Astrocyte (in vitro differentiated cells and primary cell): ENCODE results near the gene SAP130. TPM values are rescaled to one million over a fixed set of nuclear protein-coding genes. Genes with fewer than 3 reads are reported as not detected.

Experiments
- DNase-seq: peaks from one replicate; pipeline ENCODE4 v3.0.0-alpha.2; 2010; ENCODE audit warnings: low read depth
- FAIRE-seq: peaks from 2 replicates; lab custom pipeline; 2011; peaks lifted over from hg19 to GRCh38; lab: Jason Lieb, UNC
- H2AFZ ChIP-seq: 2 replicates; pipeline ENCODE4 v1.6.0; 2012; ENCODE audit warnings: low read depth, low read length, inconsistent platforms
- H3K27ac ChIP-seq: 2 replicates; pipeline ENCODE4 v1.5.1; 2011; ENCODE audit warnings: low read depth, low read length, inconsistent platforms
- H3K27me3 ChIP-seq: 2 replicates; pipeline ENCODE4 v1.6.0; 2011; ENCODE audit warnings: low read length, inconsistent platforms; ENCODE audit not compliant: insufficient read depth
- H3K36me3 ChIP-seq: 2 replicates; pipeline ENCODE4 v1.5.1; 2011; ENCODE audit warnings: low read length, inconsistent platforms; ENCODE audit not compliant: insufficient read depth
- H3K4me1 ChIP-seq: 2 replicates; pipeline ENCODE4 v1.5.1; 2011; ENCODE audit warnings: low read length, inconsistent platforms; ENCODE audit not compliant: insufficient read depth
- H3K4me2 ChIP-seq: 2 replicates; pipeline ENCODE4 v1.6.0; 2012; ENCODE audit warnings: low read length, inconsistent platforms
- H3K4me3 ChIP-seq: 2 replicates; pipeline ENCODE4 v1.5.1; 2011; ENCODE audit warnings: low read depth, mild to moderate bottlenecking, low read length, inconsistent platforms; ENCODE audit not compliant: insufficient read depth
- H3K79me2 ChIP-seq: 2 replicates; pipeline ENCODE4 v1.6.0; 2012; ENCODE audit warnings: mild to moderate bottlenecking, low read length, inconsistent platforms; ENCODE audit not compliant: insufficient read depth
- H3K9ac ChIP-seq: 2 replicates; pipeline ENCODE4 v1.6.0; 2012; ENCODE audit warnings: mild to moderate bottlenecking, low read length, inconsistent platforms
- H3K9me3 ChIP-seq: 2 replicates; pipeline ENCODE4 v1.5.1; 2012; ENCODE audit warnings: low read depth, mild to moderate bottlenecking, low read length, inconsistent platforms; ENCODE audit not compliant: insufficient read depth
- H4K20me1 ChIP-seq: 2 replicates; pipeline ENCODE4 v1.6.0; 2012; ENCODE audit warnings: low read length, inconsistent platforms; ENCODE audit not compliant: insufficient read depth
- H3K27ac Mint-ChIP-seq: one replicate; pipeline ENCODE4 v1.8.0; 2021; ENCODE audit warnings: mild to moderate bottlenecking, mixed read lengths; ENCODE audit not compliant: unreplicated experiment
- H3K27me3 Mint-ChIP-seq: one replicate; pipeline ENCODE4 v1.8.0; 2021; ENCODE audit warnings: low read depth, mixed read lengths; ENCODE audit not compliant: unreplicated experiment
- H3K36me3 Mint-ChIP-seq: one replicate; pipeline ENCODE4 v1.8.0; 2021; ENCODE audit warnings: low read depth, mixed read lengths; ENCODE audit not compliant: unreplicated experiment
- H3K4me1 Mint-ChIP-seq: one replicate; pipeline ENCODE4 v1.8.0; 2021; ENCODE audit warnings: low read depth, mixed read lengths; ENCODE audit not compliant: unreplicated experiment
- H3K4me3 Mint-ChIP-seq: one replicate; pipeline ENCODE4 v1.8.0; 2021; ENCODE audit warnings: mild to moderate bottlenecking, moderate library complexity, mixed read lengths; ENCODE audit not compliant: unreplicated experiment
- H3K9me3 Mint-ChIP-seq: one replicate; pipeline ENCODE4 v1.8.0; 2021; ENCODE audit warnings: mild to moderate bottlenecking, mixed read lengths; ENCODE audit not compliant: unreplicated experiment
- CTCF ChIP-seq: IDR thresholded peaks from 2 replicates; pipeline ENCODE4 v1.5.1; 2011; ENCODE audit warnings: low read depth, mild to moderate bottlenecking, inconsistent platforms, low read length, moderate library complexity; ENCODE audit not compliant: insufficient read depth
- EZH2 ChIP-seq: IDR thresholded peaks from 2 replicates; pipeline ENCODE4 v1.6.1; 2012; ENCODE audit warnings: mild to moderate bottlenecking, low read length, inconsistent platforms; ENCODE audit not compliant: insufficient read depth
- total RNA-seq: library from RNA; stranded (reverse); gene quantifications from 2 replicates; pipeline ENCODE4 v1.2.1, GENCODE V29; 2021

SAP130 gene
- total RNA-seq, 1 donor from 2014 or later = 24.6 TPM

- Histone ChIP-seq H3K4me2 (peak overlapping the region; percentile 88), H4K20me1 (peaks cover 18% of the 10 kb centered on the region), H3K36me3 (peaks cover 2% of the 10 kb centered on the region), H3K9me3 (no peaks in the 10 kb centered on the region), H3K27ac (peak overlapping the region; percentile 36), H3K27me3 (no peaks in the 10 kb centered on the region), H2AFZ (peak overlapping the region; percentile 28), H3K4me1 (no peaks in the 10 kb centered on the region), H3K4me3 (peak overlapping the region; percentile 75), H3K79me2 (peaks cover 36% of the 10 kb centered on the region), H3K9ac (peak overlapping the region; percentile 91)
- Mint-ChIP-seq H3K4me1 (peaks cover 2% of the 10 kb centered on the region), H3K27ac (peak overlapping the region; percentile 89), H3K27me3 (peaks cover 13% of the 10 kb centered on the region), H3K36me3 (no peaks in the 10 kb centered on the region), H3K4me3 (peak overlapping the region; percentile 99), H3K9me3 (peaks cover 2% of the 10 kb centered on the region)
- FAIRE-seq = no peak
- TF ChIP-seq EZH2 (no peak), CTCF (no peak)
- peak; percentile 3 for DNase-seq
These were observed 1.2 kb downstream of the SAP130 start for GRCh38 chr2:128026448-128027277.

GRCh38 chr2:128024816-128025215 lies 3.0 kb downstream of the SAP130 start:
- Histone ChIP-seq H3K9ac (no peak overlapping the region), H3K36me3 (peaks cover 2% of the 10 kb centered on the region), H3K4me2 (no peak overlapping the region), H3K27me3 (no peaks in the 10 kb centered on the region), H2AFZ (no peak overlapping the region), H3K27ac (no peak overlapping the region), H3K4me1 (no peaks in the 10 kb centered on the region), H3K4me3 (no peak overlapping the region), H3K79me2 (peaks cover 38% of the 10 kb centered on the region), H3K9me3 (no peaks in the 10 kb centered on the region), H4K20me1 (peaks cover 18% of the 10 kb centered on the region)
- DNase-seq (no peak), FAIRE-seq (no peak)
- H3K27me3 Mint-ChIP-seq = peaks cover 3% of the 10 kb centered on the region
- TF ChIP-seq EZH2 (no peak), CTCF (no peak)
- H3K4me3 Mint-ChIP-seq = no peak overlapping the region
- no peaks in the 10 kb centered on the region for H3K9me3 Mint-ChIP-seq
- no peak overlapping the region for H3K27ac Mint-ChIP-seq
- H3K4me1 Mint-ChIP-seq = peaks cover 2% of the 10 kb centered on the region
- H3K36me3 Mint-ChIP-seq = no peaks in the 10 kb centered on the region

GRCh38 chr2:128017561-128017960 lies 10.3 kb downstream of the SAP130 start:
- Histone ChIP-seq H4K20me1 (peaks cover 10% of the 10 kb centered on the region), H3K4me2 (no peak overlapping the region), H3K4me1 (no peaks in the 10 kb centered on the region), H3K27ac (no peak overlapping the region), H2AFZ (no peak overlapping the region), H3K27me3 (no peaks in the 10 kb centered on the region), H3K9me3 (no peaks in the 10 kb centered on the region), H3K4me3 (no peak overlapping the region), H3K9ac (no peak overlapping the region), H3K79me2 (peaks cover 8% of the 10 kb centered on the region), H3K36me3 (peaks cover 35% of the 10 kb centered on the region)
- DNase-seq (no peak), FAIRE-seq (no peak)
- Mint-ChIP-seq H3K4me1 (no peaks in the 10 kb centered on the region), H3K36me3 (peaks cover 9% of the 10 kb centered on the region), H3K9me3 (no peaks in the 10 kb centered on the region), H3K27ac (no peak overlapping the region), H3K4me3 (no peak overlapping the region), H3K27me3 (no peaks in the 10 kb centered on the region)
- no peak for TF ChIP-seq CTCF
- TF ChIP-seq EZH2 = no peak
